NT2/D1 (cell line): ENCODE data around the gene RHOBTB1.

ENCODE experiments used
- YY1 ChIP-seq: IDR thresholded peaks from 2 replicates; pipeline ENCODE4 v1.6.1; 2011; ENCODE audit not compliant: insufficient read length, insufficient read depth
- ZNF274 ChIP-seq: IDR thresholded peaks from 2 replicates; pipeline ENCODE4 v1.6.1; 2011; ENCODE audit warnings: mild to moderate bottlenecking, low read depth, low read length

DNA sequence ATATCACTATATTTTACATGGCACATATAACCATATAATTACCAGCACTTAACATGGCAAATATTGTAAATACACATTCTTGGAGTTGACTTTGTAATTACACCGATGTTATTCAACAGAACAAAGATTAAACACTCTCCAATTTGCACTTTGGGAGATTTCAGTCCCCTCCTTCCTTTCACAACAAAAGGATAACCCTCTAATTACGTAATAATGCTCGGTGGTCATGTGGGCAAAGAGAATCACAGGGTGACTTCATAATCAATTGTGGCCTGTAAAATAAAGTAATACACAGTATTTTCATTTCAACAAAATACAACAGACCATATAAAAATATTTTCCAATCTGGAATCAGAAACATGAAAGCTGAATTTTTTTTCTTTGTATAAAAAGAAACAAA, 73.2 kb downstream of the RHOBTB1 start:
- no peak for TF ChIP-seq YY1
- no peak for TF ChIP-seq ZNF274
